Measurements from ENCODE around the gene WSCD1.

The WSCD1 gene

GRCh38 chr17:6108382-6108781 is 38.2 kb downstream of the WSCD1 start:
- WGBS: 97% methylated on average over 5 of the region's 5 CpGs
- H3K27me3 ChIP-seq (ENCODE audit: insufficient read depth, low read length): no peaks in the 10 kb centered on the region
- H3K27ac ChIP-seq (ENCODE audit: low read depth, low read length): no peak overlapping the region
- H3K4me1 ChIP-seq (ENCODE audit: insufficient read depth, low read length): no peaks in the 10 kb centered on the region
- no peaks in the 10 kb centered on the region for H3K9me3 ChIP-seq (ENCODE audit: insufficient read depth, low read depth, low read length)
- peaks cover 23% of the 10 kb centered on the region for H3K36me3 ChIP-seq (ENCODE audit: insufficient read depth, low read length)
- H3K4me3 ChIP-seq (ENCODE audit: low read length): no peak overlapping the region
- no peak overlapping the region for H3K9ac ChIP-seq (ENCODE audit: low read depth, low read length)

GRCh38 chr17:6108987-6109386 is 38.8 kb downstream of the WSCD1 start:
- H3K27ac ChIP-seq (ENCODE audit: low read depth, low read length): no peak overlapping the region
- no peaks in the 10 kb centered on the region for H3K4me1 ChIP-seq (ENCODE audit: insufficient read depth, low read length)
- peaks cover 22% of the 10 kb centered on the region for H3K36me3 ChIP-seq (ENCODE audit: insufficient read depth, low read length)
- H3K9me3 ChIP-seq (ENCODE audit: insufficient read depth, low read depth, low read length): no peaks in the 10 kb centered on the region
- 91% methylated on average over 5 of the region's 5 CpGs for WGBS
- no peak overlapping the region for H3K4me3 ChIP-seq (ENCODE audit: low read length)
- H3K27me3 ChIP-seq (ENCODE audit: insufficient read depth, low read length): no peaks in the 10 kb centered on the region
- H3K9ac ChIP-seq (ENCODE audit: low read depth, low read length): no peak overlapping the region

DNA sequence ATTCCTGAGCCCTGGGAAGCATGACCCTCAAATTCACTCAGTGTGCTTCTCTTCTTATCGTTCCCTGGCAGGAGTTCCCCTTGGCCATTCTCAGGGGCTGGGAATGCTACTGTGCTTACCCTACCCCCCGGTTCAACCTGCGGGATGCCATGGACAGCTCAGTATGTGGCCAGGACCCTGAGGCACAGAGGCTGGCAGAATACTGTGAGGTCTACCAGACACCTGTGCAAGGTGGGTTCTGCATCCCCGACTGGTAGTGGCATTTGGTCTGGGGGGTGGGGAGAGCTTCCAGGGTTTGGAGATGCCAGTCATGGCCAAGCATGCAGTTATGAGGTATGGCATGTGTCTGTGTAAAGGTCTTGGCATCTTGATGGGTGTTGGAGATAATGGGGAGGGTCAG is 39.4 kb downstream of the WSCD1 start:
- Histone ChIP-seq H3K4me3 (ENCODE audit: low read length) (no peak overlapping the region), H3K9ac (ENCODE audit: low read depth, low read length) (no peak overlapping the region), H3K9me3 (ENCODE audit: insufficient read depth, low read depth, low read length) (no peaks in the 10 kb centered on the region), H3K4me1 (ENCODE audit: insufficient read depth, low read length) (no peaks in the 10 kb centered on the region), H3K27ac (ENCODE audit: low read depth, low read length) (no peak overlapping the region), H3K27me3 (ENCODE audit: insufficient read depth, low read length) (no peaks in the 10 kb centered on the region), H3K36me3 (ENCODE audit: insufficient read depth, low read length) (peaks cover 25% of the 10 kb centered on the region)
- WGBS: 95% methylated on average over 4 of the region's 4 CpGs

GRCh38 chr17:6110088-6110487 is 39.9 kb downstream of the WSCD1 start:
- WGBS: 89% methylated on average over 4 of the region's 4 CpGs
- Histone ChIP-seq H3K4me1 (ENCODE audit: insufficient read depth, low read length) (no peaks in the 10 kb centered on the region), H3K36me3 (ENCODE audit: insufficient read depth, low read length) (peaks cover 25% of the 10 kb centered on the region), H3K9ac (ENCODE audit: low read depth, low read length) (no peak overlapping the region), H3K27ac (ENCODE audit: low read depth, low read length) (no peak overlapping the region), H3K4me3 (ENCODE audit: low read length) (no peak overlapping the region), H3K9me3 (ENCODE audit: insufficient read depth, low read depth, low read length) (no peaks in the 10 kb centered on the region), H3K27me3 (ENCODE audit: insufficient read depth, low read length) (no peaks in the 10 kb centered on the region)

DNA sequence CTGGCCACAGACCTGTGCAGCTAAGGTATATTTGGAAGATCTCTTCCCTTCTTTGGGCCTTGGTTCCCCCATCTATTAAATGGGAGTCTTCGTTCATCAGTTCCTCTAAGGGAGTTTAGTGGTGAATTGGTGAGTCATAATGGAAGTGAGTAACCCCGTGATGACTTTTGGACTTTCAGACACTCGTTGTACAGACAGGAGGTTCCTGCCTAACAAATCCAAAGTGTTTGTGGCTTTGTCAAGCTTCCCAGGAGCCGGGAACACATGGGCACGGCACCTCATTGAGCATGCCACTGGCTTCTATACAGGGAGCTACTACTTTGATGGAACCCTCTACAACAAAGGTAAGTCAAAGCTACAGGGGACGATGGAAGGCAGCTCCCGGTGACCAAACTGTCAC is 40.4 kb downstream of the WSCD1 start:
- Histone ChIP-seq H3K27me3 (ENCODE audit: insufficient read depth, low read length) (no peaks in the 10 kb centered on the region), H3K36me3 (ENCODE audit: insufficient read depth, low read length) (peaks cover 25% of the 10 kb centered on the region), H3K9me3 (ENCODE audit: insufficient read depth, low read depth, low read length) (no peaks in the 10 kb centered on the region), H3K9ac (ENCODE audit: low read depth, low read length) (no peak overlapping the region), H3K27ac (ENCODE audit: low read depth, low read length) (no peak overlapping the region), H3K4me1 (ENCODE audit: insufficient read depth, low read length) (no peaks in the 10 kb centered on the region), H3K4me3 (ENCODE audit: low read length) (no peak overlapping the region)
- WGBS: 95% methylated on average over 7 of the region's 7 CpGs

GRCh38 chr17:6120351-6120750 is 50.2 kb downstream of the WSCD1 start:
- no peak overlapping the region for H3K27ac ChIP-seq (ENCODE audit: low read depth, low read length)
- H3K4me3 ChIP-seq (ENCODE audit: low read length): no peak overlapping the region
- peaks cover 10% of the 10 kb centered on the region for H3K9me3 ChIP-seq (ENCODE audit: insufficient read depth, low read depth, low read length)
- H3K9ac ChIP-seq (ENCODE audit: low read depth, low read length): no peak overlapping the region
- 97% methylated on average over 34 of the region's 34 CpGs for WGBS
- H3K27me3 ChIP-seq (ENCODE audit: insufficient read depth, low read length): no peaks in the 10 kb centered on the region
- no peaks in the 10 kb centered on the region for H3K4me1 ChIP-seq (ENCODE audit: insufficient read depth, low read length)
- peaks cover 21% of the 10 kb centered on the region; the same call in 1 of the 2 replicates for H3K36me3 ChIP-seq (ENCODE audit: insufficient read depth, low read length)

DNA sequence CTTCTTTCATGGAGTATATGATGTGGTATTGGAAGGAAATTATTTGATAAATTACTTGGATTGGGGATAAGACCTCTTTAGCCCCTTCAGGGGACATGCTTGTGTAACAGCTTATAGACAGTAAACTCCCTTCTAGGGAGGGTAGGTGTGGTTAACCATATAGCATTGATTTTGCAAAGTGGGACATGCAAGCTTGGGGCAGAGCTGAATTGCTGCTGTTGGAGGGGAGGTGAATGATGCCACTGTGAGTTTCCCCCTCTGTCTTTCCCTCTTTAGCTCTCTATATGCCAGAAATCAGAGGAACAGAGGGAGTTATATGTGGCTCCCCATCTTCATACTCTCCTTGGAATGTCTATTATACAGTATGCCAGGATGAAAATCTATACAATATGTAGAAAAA is 54.7 kb downstream of the WSCD1 start:
- Histone ChIP-seq H3K9me3 (ENCODE audit: insufficient read depth, low read depth, low read length) (peaks cover 10% of the 10 kb centered on the region), H3K27ac (ENCODE audit: low read depth, low read length) (no peak overlapping the region), H3K9ac (ENCODE audit: low read depth, low read length) (no peak overlapping the region), H3K27me3 (ENCODE audit: insufficient read depth, low read length) (no peaks in the 10 kb centered on the region), H3K4me3 (ENCODE audit: low read length) (no peak overlapping the region), H3K4me1 (ENCODE audit: insufficient read depth, low read length) (no peaks in the 10 kb centered on the region), H3K36me3 (ENCODE audit: insufficient read depth, low read length) (peaks cover 12% of the 10 kb centered on the region; the same call in 1 of the 2 replicates)

- no peaks in the 10 kb centered on the region for H3K4me1 ChIP-seq (ENCODE audit: insufficient read depth, low read length)
- H3K36me3 ChIP-seq (ENCODE audit: insufficient read depth, low read length): no peaks in the 10 kb centered on the region
- no peaks in the 10 kb centered on the region for H3K27me3 ChIP-seq (ENCODE audit: insufficient read depth, low read length)
- peaks cover 10% of the 10 kb centered on the region for H3K9me3 ChIP-seq (ENCODE audit: insufficient read depth, low read depth, low read length)
- H3K4me3 ChIP-seq (ENCODE audit: low read length): no peak overlapping the region
- no peak overlapping the region for H3K27ac ChIP-seq (ENCODE audit: low read depth, low read length)
- H3K9ac ChIP-seq (ENCODE audit: low read depth, low read length): no peak overlapping the region
- 95% methylated on average over 1 of the region's 1 CpG for WGBS
These were observed 56.6 kb downstream of the WSCD1 start for GRCh38 chr17:6126768-6127167.

DNA sequence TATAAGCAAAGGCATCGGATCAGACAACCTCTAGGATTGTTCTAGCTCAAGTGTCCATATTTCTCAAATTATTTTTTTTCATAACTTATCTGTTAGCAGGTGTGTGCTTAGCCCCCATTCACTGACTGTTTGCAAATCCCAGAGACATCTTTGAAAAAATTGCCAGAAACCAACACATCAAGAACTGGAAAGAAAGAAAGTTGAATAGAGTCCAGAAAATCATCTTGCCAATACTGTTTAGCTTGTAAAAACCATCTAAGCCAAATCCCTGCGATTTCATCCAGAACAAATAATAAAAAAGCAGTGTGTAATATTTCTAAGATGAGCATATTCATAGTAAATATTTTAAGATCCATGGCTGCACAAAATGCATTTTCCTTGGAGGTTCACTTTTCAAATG is 64.5 kb downstream of the WSCD1 start:
- Histone ChIP-seq H3K36me3 (ENCODE audit: insufficient read depth, low read length) (no peaks in the 10 kb centered on the region), H3K9ac (ENCODE audit: low read depth, low read length) (no peak overlapping the region), H3K27me3 (ENCODE audit: insufficient read depth, low read length) (no peaks in the 10 kb centered on the region), H3K9me3 (ENCODE audit: insufficient read depth, low read depth, low read length) (no peaks in the 10 kb centered on the region), H3K4me1 (ENCODE audit: insufficient read depth, low read length) (peaks cover 14% of the 10 kb centered on the region), H3K4me3 (ENCODE audit: low read length) (no peak overlapping the region), H3K27ac (ENCODE audit: low read depth, low read length) (no peak overlapping the region)
- 100% methylated on average over 1 of the region's 2 CpGs for WGBS

- Histone ChIP-seq H3K4me1 (ENCODE audit: insufficient read depth, low read length) (peaks cover 19% of the 10 kb centered on the region), H3K9me3 (ENCODE audit: insufficient read depth, low read depth, low read length) (no peaks in the 10 kb centered on the region), H3K27ac (ENCODE audit: low read depth, low read length) (no peak overlapping the region), H3K27me3 (ENCODE audit: insufficient read depth, low read length) (no peaks in the 10 kb centered on the region), H3K36me3 (ENCODE audit: insufficient read depth, low read length) (no peaks in the 10 kb centered on the region), H3K9ac (ENCODE audit: low read depth, low read length) (no peak overlapping the region), H3K4me3 (ENCODE audit: low read length) (no peak overlapping the region)
- WGBS: 72% methylated on average over 4 of the region's 5 CpGs
These were observed 65.1 kb downstream of the WSCD1 start for GRCh38 chr17:6135236-6135635.

GRCh38 chr17:6135996-6136395 is 65.8 kb downstream of the WSCD1 start:
- WGBS: 95% methylated on average over 8 of the region's 8 CpGs

GRCh38 chr17:6137716-6138502 is 67.7 kb downstream of the WSCD1 start:
- H3K9ac ChIP-seq (ENCODE audit: low read depth, low read length): no peak overlapping the region
- H3K9me3 ChIP-seq (ENCODE audit: insufficient read depth, low read depth, low read length): no peaks in the 10 kb centered on the region
- 84% methylated on average over 11 of the region's 11 CpGs for WGBS
- no peak overlapping the region for H3K4me3 ChIP-seq (ENCODE audit: low read length)
- no peaks in the 10 kb centered on the region for H3K36me3 ChIP-seq (ENCODE audit: insufficient read depth, low read length)
- H3K27me3 ChIP-seq (ENCODE audit: insufficient read depth, low read length): no peaks in the 10 kb centered on the region
- H3K4me1 ChIP-seq (ENCODE audit: insufficient read depth, low read length): peaks cover 19% of the 10 kb centered on the region
- H3K27ac ChIP-seq (ENCODE audit: low read depth, low read length): no peak overlapping the region

More at GRCh38 chr17:6135996-6136395, 65.8 kb downstream of the WSCD1 start:
- Histone ChIP-seq H3K4me3 (ENCODE audit: low read length) (no peak overlapping the region), H3K9me3 (ENCODE audit: insufficient read depth, low read depth, low read length) (no peaks in the 10 kb centered on the region), H3K4me1 (ENCODE audit: insufficient read depth, low read length) (peaks cover 19% of the 10 kb centered on the region), H3K27ac (ENCODE audit: low read depth, low read length) (no peak overlapping the region), H3K36me3 (ENCODE audit: insufficient read depth, low read length) (no peaks in the 10 kb centered on the region), H3K9ac (ENCODE audit: low read depth, low read length) (no peak overlapping the region), H3K27me3 (ENCODE audit: insufficient read depth, low read length) (no peaks in the 10 kb centered on the region)

Data from HUES64 (cell line).